Panc1 (cell line): Measurements from ENCODE around the gene SH3RF2. TPM values are rescaled to one million over a fixed set of nuclear protein-coding genes. Genes with fewer than 3 reads are reported as not detected.

Experiments
- ATAC-seq: fragments of 200-7000 bp; cut with Tn5 transposase; 2 replicates; pipeline ENCODE4 v1.9.1; 2020; ENCODE audit warnings: mild to moderate bottlenecking, moderate library complexity
- BruUV-seq: library from RNA; stranded (reverse); fragments of 400-500 nt; replicated peaks from 2 replicates; lab custom pipeline; 2021; lab: Mats Ljungman, UMichigan
- CTCF ChIA-PET: fragments of 300-600 bp; sonication (Branson Sonifier 250); formaldehyde crosslinking; loops from one replicate; lab custom pipeline; 2022; ENCODE audit warnings: antibody characterized with exemption; lab: Charles Lee
- POLR2A ChIA-PET: fragments of 300-600 bp; sonication (Branson Sonifier 250); formaldehyde crosslinking; loops from one replicate; lab custom pipeline; 2022; ENCODE audit warnings: antibody characterized with exemption; lab: Charles Lee
- DNase-seq: peaks from one replicate; pipeline ENCODE4 v3.0.0-alpha.2; 2010; ENCODE audit warnings: low read depth, low spot score
- H3K27ac ChIP-seq: 2 replicates; pipeline ENCODE4 v1.5.1; 2011; ENCODE audit warnings: mild to moderate bottlenecking, low read length, inconsistent platforms
- H3K27me3 ChIP-seq: fragments of 200-500 bp; sonication (Bioruptor generic); 2 replicates; pipeline ENCODE4 v1.6.0; 2014; ENCODE audit warnings: low read length, inconsistent platforms; ENCODE audit not compliant: control insufficient read depth, insufficient read depth
- H3K36me3 ChIP-seq: fragments of 200-500 bp; sonication (Bioruptor generic); 2 replicates; pipeline ENCODE4 v1.5.1; 2014; ENCODE audit warnings: inconsistent platforms, mild to moderate bottlenecking, low read length, moderate library complexity; ENCODE audit not compliant: control insufficient read depth, insufficient read depth
- H3K4me1 ChIP-seq: 2 replicates; pipeline ENCODE4 v1.5.1; 2011; ENCODE audit warnings: inconsistent platforms, mild to moderate bottlenecking, low read length, moderate library complexity; ENCODE audit not compliant: control insufficient read depth, insufficient read depth
- H3K4me3 ChIP-seq, 2 experiments: 2 replicates each; pipeline ENCODE4 v1.5.1; 2011 to 2012; ENCODE audit warnings: low read depth in 2 of 2, low read length in 2 of 2, mild to moderate bottlenecking in 2 of 2, inconsistent platforms in 1 of 2, moderate library complexity in 1 of 2
- H3K9me3 ChIP-seq: fragments of 200-500 bp; sonication (Bioruptor generic); 2 replicates; pipeline ENCODE4 v1.5.1; 2014; ENCODE audit warnings: low read depth, mild to moderate bottlenecking, inconsistent platforms, low read length, moderate library complexity; ENCODE audit not compliant: control insufficient read depth, insufficient read depth
- CTCF ChIP-seq: fragments of 450-650 bp; IDR thresholded peaks from 2 replicates; pipeline ENCODE4 v1.5.1; 2017; ENCODE audit warnings: mild to moderate bottlenecking
- POLR2AphosphoS5 ChIP-seq: IDR thresholded peaks from 2 replicates; pipeline ENCODE4 v1.6.1; 2012; ENCODE audit warnings: mild to moderate bottlenecking, low read depth, low read length, moderate library complexity
- SIN3A ChIP-seq: IDR thresholded peaks from 2 replicates; pipeline ENCODE4 v1.6.1; 2012; ENCODE audit warnings: low read depth, mild to moderate bottlenecking, low read length, moderate library complexity, borderline replicate concordance; ENCODE audit not compliant: insufficient read depth
- TCF7L2 ChIP-seq: IDR thresholded peaks from 2 replicates; pipeline ENCODE4 v1.6.1; 2011; ENCODE audit warnings: mild to moderate bottlenecking, low read depth, low read length, inconsistent platforms
- in situ Hi-C: cut with HindIII; loops from 2 replicates; pipeline ENCODE4 v1.10.0; 2016; ENCODE audit warnings: low sequenced_read_pairs, low pct_unique_long_range_greater_than_20kb
- intact Hi-C: fragments of 100-400 bp; cut with micrococcal nuclease; formaldehyde crosslinking; loops from one replicate; pipeline ENCODE4 v1.10.0; 2022; ENCODE audit not compliant: unreplicated experiment
- total RNA-seq: library from RNA; stranded (reverse); gene quantifications from one replicate; pipeline ENCODE4 v1.2.1, GENCODE V29; 2021; ENCODE audit not compliant: unreplicated experiment
- TF ChIP-seq, protein P1 (sequence below), 2 experiments: IDR thresholded peaks; 2 replicates each; pipeline ENCODE4 v1.6.1; 2011 to 2012; ENCODE audit warnings: low read depth in 2 of 2, control low read depth in 1 of 2, low read length in 1 of 2, mild to moderate bottlenecking in 1 of 2, moderate library complexity in 1 of 2; ENCODE audit not compliant: insufficient read depth in 1 of 2

SH3RF2 gene
- total RNA-seq, 1 experiment from 2014 or later, result 23.1 TPM

- POLR2A ChIA-PET, result interaction anchor here (0.6 kb wide), 1 partner anchor 13 kb away, joined by 3 read pairs; no protein-coding TSS in a partner anchor
- DNase-seq (no peak), ATAC-seq (no peak)
- CTCF ChIA-PET, result no interaction called here
- no peak overlapping the region for H3K4me3 ChIP-seq
- H3K27ac ChIP-seq, result no peak overlapping the region
- TF ChIP-seq TCF7L2, result no peak
- no TSS peak for BruUV-seq
- in situ Hi-C loops, result no loop called here
- H3K4me1 ChIP-seq, result no peaks in the 10 kb centered on the region
- no peaks in the 10 kb centered on the region for H3K9me3 ChIP-seq
- H3K36me3 ChIP-seq, result no peaks in the 10 kb centered on the region
- no peaks in the 10 kb centered on the region for H3K27me3 ChIP-seq
- intact Hi-C loops, result no loop called here
These were observed 83.7 kb downstream of the SH3RF2 start for GRCh38 chr5:146020100-146020499.

DNA sequence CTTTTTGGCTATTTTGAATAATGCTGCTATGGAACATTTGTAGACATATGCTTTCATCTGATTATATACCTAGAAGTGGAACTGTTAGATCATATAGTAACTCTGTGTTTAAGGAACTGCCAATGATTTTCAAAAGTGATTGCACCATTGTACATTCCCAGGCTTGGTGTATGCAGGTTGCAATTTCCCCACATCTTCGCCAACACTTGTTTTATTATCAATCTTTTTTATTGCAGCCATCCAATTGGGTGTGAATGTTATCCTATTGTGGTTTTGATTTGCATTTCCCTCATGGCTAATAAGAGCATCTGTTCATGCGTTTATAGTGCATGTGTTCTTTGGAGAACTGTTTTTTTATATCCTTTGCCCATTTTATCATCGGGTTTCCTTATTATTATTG, 87.7 kb downstream of the SH3RF2 start:
- Histone ChIP-seq H3K9me3 (no peaks in the 10 kb centered on the region), H3K4me3 (no peak overlapping the region), H3K27ac (no peak overlapping the region), H3K4me1 (no peaks in the 10 kb centered on the region), H3K27me3 (no peaks in the 10 kb centered on the region), H3K36me3 (no peaks in the 10 kb centered on the region)
- POLR2A ChIA-PET, result no interaction called here
- DNase-seq (no peak), ATAC-seq (no peak)
- in situ Hi-C loops (no loop called here), intact Hi-C loops (no loop called here)
- BruUV-seq, result no TSS peak
- CTCF ChIA-PET, result no interaction called here
- TF ChIP-seq TCF7L2, result no peak
- no peak for TF ChIP-seq POLR2AphosphoS5
- no peak for TF ChIP-seq CTCF
- TF ChIP-seq, protein P1, sequence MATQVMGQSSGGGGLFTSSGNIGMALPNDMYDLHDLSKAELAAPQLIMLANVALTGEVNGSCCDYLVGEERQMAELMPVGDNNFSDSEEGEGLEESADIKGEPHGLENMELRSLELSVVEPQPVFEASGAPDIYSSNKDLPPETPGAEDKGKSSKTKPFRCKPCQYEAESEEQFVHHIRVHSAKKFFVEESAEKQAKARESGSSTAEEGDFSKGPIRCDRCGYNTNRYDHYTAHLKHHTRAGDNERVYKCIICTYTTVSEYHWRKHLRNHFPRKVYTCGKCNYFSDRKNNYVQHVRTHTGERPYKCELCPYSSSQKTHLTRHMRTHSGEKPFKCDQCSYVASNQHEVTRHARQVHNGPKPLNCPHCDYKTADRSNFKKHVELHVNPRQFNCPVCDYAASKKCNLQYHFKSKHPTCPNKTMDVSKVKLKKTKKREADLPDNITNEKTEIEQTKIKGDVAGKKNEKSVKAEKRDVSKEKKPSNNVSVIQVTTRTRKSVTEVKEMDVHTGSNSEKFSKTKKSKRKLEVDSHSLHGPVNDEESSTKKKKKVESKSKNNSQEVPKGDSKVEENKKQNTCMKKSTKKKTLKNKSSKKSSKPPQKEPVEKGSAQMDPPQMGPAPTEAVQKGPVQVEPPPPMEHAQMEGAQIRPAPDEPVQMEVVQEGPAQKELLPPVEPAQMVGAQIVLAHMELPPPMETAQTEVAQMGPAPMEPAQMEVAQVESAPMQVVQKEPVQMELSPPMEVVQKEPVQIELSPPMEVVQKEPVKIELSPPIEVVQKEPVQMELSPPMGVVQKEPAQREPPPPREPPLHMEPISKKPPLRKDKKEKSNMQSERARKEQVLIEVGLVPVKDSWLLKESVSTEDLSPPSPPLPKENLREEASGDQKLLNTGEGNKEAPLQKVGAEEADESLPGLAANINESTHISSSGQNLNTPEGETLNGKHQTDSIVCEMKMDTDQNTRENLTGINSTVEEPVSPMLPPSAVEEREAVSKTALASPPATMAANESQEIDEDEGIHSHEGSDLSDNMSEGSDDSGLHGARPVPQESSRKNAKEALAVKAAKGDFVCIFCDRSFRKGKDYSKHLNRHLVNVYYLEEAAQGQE (IDR thresholded peaks at IDR 0.05; ENCODE audit: insufficient read depth in 1 of 2, low read depth in 2 of 2, low read length in 1 of 2), result no peak
- no peak for TF ChIP-seq SIN3A

GRCh38 chr5:146025114-146025680, 88.8 kb downstream of the SH3RF2 start:
- Histone ChIP-seq H3K36me3 (no peaks in the 10 kb centered on the region), H3K27me3 (no peaks in the 10 kb centered on the region), H3K4me3 (no peak overlapping the region), H3K9me3 (no peaks in the 10 kb centered on the region), H3K4me1 (no peaks in the 10 kb centered on the region), H3K27ac (no peak overlapping the region)
- DNase-seq, result no peak
- BruUV-seq, result no TSS peak
- ChIA-PET POLR2A (interaction anchor here (0.6 kb wide), 1 partner anchor 9 kb away, joined by 3 read pairs; no protein-coding TSS in a partner anchor), CTCF (no interaction called here)
- TF ChIP-seq CTCF (no peak), POLR2AphosphoS5 (no peak), TCF7L2 (no peak), SIN3A (no peak)
- TF ChIP-seq, protein P1 (IDR thresholded peaks at IDR 0.05; ENCODE audit: insufficient read depth in 1 of 2, low read depth in 2 of 2, low read length in 1 of 2), result no peak
- ATAC-seq, result no peak
- intact Hi-C loops, result no loop called here
- in situ Hi-C loops, result no loop called here
